GM21529 (cell line): ENCODE measurements around the gene DNAJC2.
"Not testable (repeated sequence)": the region's sequence is repeated elsewhere in the genome, so short reads cannot be mapped to it uniquely, and the experiment has no call there.

Experiments
- ATAC-seq: cut with Tn5 transposase; IDR thresholded peaks from one replicate; pipeline ENCODE4 v1.9.1; 2021; ENCODE audit not compliant: unreplicated experiment

The DNAJC2 gene

DNA sequence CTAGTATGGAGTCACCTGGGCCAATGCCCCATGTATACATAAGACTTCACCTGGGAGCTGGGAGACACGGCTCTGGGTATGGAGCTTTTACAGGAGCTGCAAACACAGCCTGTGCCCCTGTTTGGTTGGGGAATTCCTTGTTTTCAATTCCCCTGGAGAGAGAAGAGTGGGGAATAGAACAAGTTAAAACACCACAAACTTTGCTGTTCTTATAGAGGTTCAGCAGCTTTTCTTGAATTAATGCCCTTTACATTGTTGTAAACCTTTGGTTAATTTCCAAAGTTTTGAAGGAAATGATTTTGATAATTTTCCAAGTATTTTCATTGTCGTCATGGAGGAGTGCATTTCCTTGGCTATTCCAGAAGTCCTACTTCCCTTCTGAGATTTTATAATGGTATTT lies 66.4 kb downstream of the DNAJC2 start:
- ATAC-seq: not testable (repeated sequence)

DNA sequence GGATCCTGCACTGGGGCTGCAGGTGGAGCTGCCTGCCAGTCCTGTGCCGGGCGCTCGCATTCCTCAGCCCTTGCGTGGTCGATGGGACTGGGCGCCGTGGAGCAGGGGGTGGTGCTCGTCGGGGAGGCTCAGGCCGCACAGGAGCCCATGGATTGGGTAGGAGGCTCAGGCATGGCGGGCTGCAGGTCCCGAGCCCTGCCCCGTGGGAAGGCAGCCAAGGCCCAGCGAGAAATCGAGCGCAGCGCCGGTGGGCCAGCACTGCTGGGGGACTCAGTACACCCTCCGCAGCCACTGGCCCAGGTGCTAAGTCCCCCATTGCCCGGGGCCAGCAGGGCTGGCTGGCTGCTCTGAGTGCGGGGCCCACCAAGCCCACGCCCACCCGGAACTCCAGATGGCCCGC lies 69.7 kb downstream of the DNAJC2 start:
- ATAC-seq: not testable (repeated sequence)

DNA sequence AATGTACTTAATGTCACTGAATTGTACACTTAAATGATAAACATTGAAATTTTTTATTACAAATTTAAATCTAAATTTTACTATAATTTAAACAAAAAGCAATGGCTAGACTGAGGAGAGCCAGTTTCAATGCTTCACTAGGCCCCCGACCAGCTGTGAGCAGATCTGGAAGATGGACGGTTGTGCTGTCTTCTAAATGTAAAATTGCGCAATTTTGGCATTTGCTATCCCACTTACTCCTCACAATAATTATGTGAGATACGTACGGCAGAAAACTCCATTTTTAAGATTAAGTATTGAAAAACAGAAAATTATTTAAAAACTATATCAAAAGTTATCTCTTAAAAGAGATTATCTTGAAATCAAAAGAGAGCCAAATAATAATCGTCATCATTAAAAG lies 71.2 kb downstream of the DNAJC2 start:
- ATAC-seq: not testable (repeated sequence)

DNA sequence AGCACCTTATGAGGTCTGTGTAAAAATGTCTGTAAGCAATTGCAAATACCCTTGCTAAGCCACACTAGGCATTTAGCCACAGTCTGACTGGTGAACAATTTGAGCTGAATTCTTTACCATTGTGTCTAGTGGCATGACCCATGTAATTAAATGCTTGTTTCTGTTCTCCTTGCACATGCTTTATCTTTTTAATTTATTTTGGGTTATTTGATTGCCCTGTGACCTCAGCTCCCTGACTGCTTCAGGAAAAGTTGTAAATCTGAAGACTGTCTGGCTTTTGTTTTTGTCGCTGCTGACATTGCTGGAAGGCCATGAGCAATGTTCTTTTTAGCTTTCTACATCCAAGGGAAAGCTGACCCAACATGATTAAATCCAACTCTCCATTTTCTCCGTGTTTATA lies 78.3 kb downstream of the DNAJC2 start:
- ATAC-seq: not testable (repeated sequence)

DNA sequence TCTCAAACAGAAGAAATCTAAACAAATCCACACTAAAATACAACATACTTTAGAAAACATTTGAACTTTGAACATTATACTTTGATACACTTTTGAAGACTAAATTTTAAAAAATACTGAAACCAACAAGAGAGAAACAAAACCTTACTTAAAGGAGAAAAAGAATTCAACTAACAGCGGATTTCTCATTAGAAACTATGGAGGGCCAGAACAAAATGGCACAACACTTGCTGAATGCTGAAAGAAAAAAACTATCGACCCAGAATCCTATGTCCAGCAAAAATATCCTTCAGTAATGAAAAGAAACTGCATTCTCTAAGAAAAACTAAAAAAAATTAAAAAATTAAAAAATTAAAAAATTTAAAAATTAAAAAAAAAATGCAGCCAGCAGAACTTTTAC lies 80.5 kb downstream of the DNAJC2 start:
- ATAC-seq: not testable (repeated sequence)
